ENCODE data around the gene ZNF331. TPM values are rescaled to one million over a fixed set of nuclear protein-coding genes. Genes with fewer than 3 reads are reported as not detected.

Gene ZNF331
- total and polyA plus RNA-seq, 2 of the 8 experiments (the other 6 are each of a cell fraction or from before 2014, with no cell fraction given) = 30.0 to 44.1 TPM

- peaks cover 4 to 28% (median 20%) of the 10 kb centered on the region in 4 experiments for H3K4me1 ChIP-seq (replicated peaks in 1 of 4; ENCODE audit: control insufficient read depth in 3 of 4, insufficient read depth in 4 of 4, low read length in 3 of 4)
- H3K9me3 ChIP-seq (ENCODE audit: insufficient read depth in 2 of 2, low read depth in 1 of 2, low read length in 1 of 2) = no peaks in the 10 kb centered on the region
- no peak overlapping the region for H2AFZ ChIP-seq (ENCODE audit: low read length)
- peak overlapping the region in 2 of 4 experiments; percentile 10 to 32; a peak in 3 of 8 replicates for H3K4me3 ChIP-seq (ENCODE audit: extremely low read depth in 1 of 4, insufficient read depth in 2 of 4, low read depth in 3 of 4, low read length in 4 of 4)
- H2BK15ac ChIP-seq (ENCODE audit: low read length) = peak overlapping the region; percentile 88; the same call in 1 of the 2 replicates
- peak overlapping the region; percentile 97 for H3K4ac ChIP-seq (replicated peaks; ENCODE audit: insufficient read length, low read depth, low read length)
- ChIA-PET CTCF (ENCODE audit: partially characterized antibody) (interaction anchor here (0.6 to 6.1 kb wide), 11 partner anchors 12 to 197 kb away, joined by 3 to 52 read pairs (median 4); no protein-coding TSS in a partner anchor), POLR2A (ENCODE audit: partially characterized antibody) (interaction anchor here (0.7 to 2.9 kb wide), 24 partner anchors 9 to 436 kb away, joined by 3 to 14 read pairs (median 4); partner anchors contain the start of gene ZNF347)
- peak overlapping the region; percentile 89; the same call in 1 of the 2 replicates for H2BK20ac ChIP-seq (ENCODE audit: low read length)
- peak overlapping the region; percentile 75 for H2BK12ac ChIP-seq (ENCODE audit: low read depth, low read length)
- H3K4me2 ChIP-seq (ENCODE audit: insufficient read depth in 1 of 2, low read depth in 2 of 2, low read length in 2 of 2) = peak overlapping the region; percentile 54 to 55
- no peaks in the 10 kb centered on the region for H3K79me2 ChIP-seq (ENCODE audit: control insufficient read depth in 1 of 2, insufficient read depth in 2 of 2, low read length in 2 of 2)
- no peaks in the 10 kb centered on the region for H3K36me3 ChIP-seq (ENCODE audit: control insufficient read depth in 2 of 4, insufficient read depth in 4 of 4, low read length in 3 of 4)
- H2AK5ac ChIP-seq (ENCODE audit: low read depth, low read length) = peak overlapping the region; percentile 96; the same call in 1 of the 2 replicates
- H3K23me2 ChIP-seq (ENCODE audit: low read depth, low read length) = no peaks in the 10 kb centered on the region
- H2BK120ac ChIP-seq (replicated peaks; ENCODE audit: low read depth, low read length) = peak overlapping the region; percentile 77
- no peaks in the 10 kb centered on the region for H4K20me1 ChIP-seq (replicated peaks in 1 of 2; ENCODE audit: control insufficient read depth in 1 of 2, insufficient read depth in 2 of 2, low read length in 2 of 2)
- H3K27me3 ChIP-seq (replicated peaks in 1 of 4; ENCODE audit: control insufficient read depth in 3 of 4, extremely low read depth in 1 of 4, insufficient read depth in 3 of 4, low read length in 3 of 4) = no peaks in the 10 kb centered on the region
- DNase-seq (ENCODE audit: low read depth in 1 of 2, low spot score in 2 of 2) (no peak), FAIRE-seq (peak; percentile 24)
- peak overlapping the region; percentile 95 for H3K27ac ChIP-seq (ENCODE audit: low read depth, low read length)
- H3K18ac ChIP-seq (ENCODE audit: extremely low read depth, low read length) = peak overlapping the region; percentile 94
- H3K79me1 ChIP-seq (ENCODE audit: low read depth, low read length) = no peaks in the 10 kb centered on the region
- H3K9ac ChIP-seq (replicated peaks in 1 of 4; ENCODE audit: extremely low read depth in 1 of 4, low read depth in 3 of 4, low read length in 3 of 4) = peak overlapping the region in 3 of 4 experiments; percentile 23 to 77 (median 75); a peak in 5 of 7 replicates
- no peak overlapping the region for H3K23ac ChIP-seq (ENCODE audit: insufficient read length)
- H4K5ac ChIP-seq (ENCODE audit: insufficient read length, low read depth, low read length) = peak overlapping the region; percentile 92
- H2BK5ac ChIP-seq (ENCODE audit: low read depth, low read length) = peak overlapping the region; percentile 99
- 4% methylated on average over 9 of the region's 9 CpGs; no CpG with 5 or more reads in 1 of the 2 experiments for WGBS, 2 experiments (ENCODE audit: extremely low coverage in 1 of 2, insufficient coverage in 1 of 2, insufficient read length in 1 of 2, insufficient replicate concordance in 2 of 2, low coverage in 1 of 2, low lambda C conversion rate in 2 of 2, missing lambda C conversion rate in 1 of 2)
- H3K56ac ChIP-seq (replicated peaks; ENCODE audit: insufficient read length, low read depth, low read length) = peak overlapping the region; percentile 79
- peak overlapping the region; percentile 99 for H4K91ac ChIP-seq (replicated peaks; ENCODE audit: insufficient read length, low read length)
- H4K8ac ChIP-seq (ENCODE audit: extremely low read depth, insufficient read depth, low read length) = peak overlapping the region; percentile 96; the same call in 1 of the 2 replicates
- no peak overlapping the region for H3K14ac ChIP-seq (ENCODE audit: insufficient read length)
- TF ChIP-seq SP2 (IDR thresholded peaks at IDR 0.05; ENCODE audit: low read length) (no peak), BCL11A (IDR thresholded peaks at IDR 0.05; ENCODE audit: low read depth in 2 of 2, low read length in 2 of 2) (no peak), TAF7 (optimal IDR thresholded peaks at IDR 0.05; ENCODE audit: borderline replicate concordance, low read depth, low read length) (peak; percentile 8), MAFK (IDR thresholded peaks at IDR 0.05; ENCODE audit: low read depth, low read length) (no peak), RAD21 (IDR thresholded peaks at IDR 0.05 in 1 of 2, conservative IDR thresholded peaks at IDR 0.05 in 1 of 2; ENCODE audit: low read depth in 2 of 2, low read length in 2 of 2) (peak in 1 of 2 experiments; percentile 14; a peak in 1 of 4 replicates), TCF12 (IDR thresholded peaks at IDR 0.05; ENCODE audit: low read depth, low read length) (no peak), YY1 (IDR thresholded peaks at IDR 0.05; ENCODE audit: low read depth, low read length) (no peak), RBBP5 (IDR thresholded peaks at IDR 0.05; ENCODE audit: borderline replicate concordance, low read depth, low read length) (0 out of 2 replicates have a peak, but pooled peaks have one; percentile 29), POU5F1 (IDR thresholded peaks at IDR 0.05; ENCODE audit: low read depth, low read length) (0 out of 2 replicates have a peak, but pooled peaks have one; percentile 3), CBX5 (IDR thresholded peaks at IDR 0.05; ENCODE audit: low read depth, low read length) (no peak), CBX8 (IDR thresholded peaks at IDR 0.05; ENCODE audit: borderline replicate concordance, low read depth, low read length) (no peak), JUND (IDR thresholded peaks at IDR 0.05; ENCODE audit: low read length) (0 out of 2 replicates have a peak, but pooled peaks have one; percentile 3), PHF8 (conservative IDR thresholded peaks at IDR 0.05; ENCODE audit: low read depth, low read length) (no peak)
Observed at GRCh38 chr19:53595510-53595867, 57.5 kb downstream of the ZNF331 start.

All from H1 (cell line).